ENCODE measurements around the gene MEF2C.

- no peak for TF ChIP-seq POLR2A (IDR thresholded peaks at IDR 0.05; ENCODE audit: low read depth, low read length)
- no peak for TF ChIP-seq POLR2AphosphoS5 (IDR thresholded peaks at IDR 0.05; ENCODE audit: low read depth, low read length)
Observed at GRCh38 chr5:88799938-88800535, 82.9 kb downstream of the MEF2C start.
